HepG2 (cell line): Measurements from ENCODE around the gene NPHP4. TPM values are rescaled to one million over a fixed set of nuclear protein-coding genes. Genes with fewer than 3 reads are reported as not detected.
A peak's percentile ranks its signal among the peaks of the same experiment; 100 is the strongest.

Experiments
- ATAC-seq: fragments of 200-7000 bp; cut with Tn5 transposase; 3 replicates; pipeline ENCODE4 v1.9.1; 2020; ENCODE audit warnings: mild to moderate bottlenecking, moderate library complexity
- BruUV-seq: library from RNA; stranded (reverse); fragments of 400-500 nt; replicated peaks from 2 replicates; lab custom pipeline; 2021; lab: Mats Ljungman, UMichigan
- CTCF ChIA-PET: fragments of 300-600 bp; formaldehyde crosslinking; extraction: SDS; loops from one replicate; lab custom pipeline; 2021; ENCODE audit warnings: low total read pairs, inconsistent platforms, low intra/inter-chr PET ratio; lab: Yijun Ruan, JAX
- POLR2A ChIA-PET: fragments of 350-600 bp; sonication (Branson Sonifier 250); formaldehyde crosslinking; loops from one replicate; lab custom pipeline; 2020; ENCODE audit warnings: antibody characterized with exemption, inconsistent platforms; lab: Yijun Ruan, JAX
- DNase-seq: peaks from one replicate; pipeline ENCODE4 v3.0.0-alpha.2; 2015; ENCODE audit warnings: low spot score
- FAIRE-seq: peaks from 3 replicates; lab custom pipeline; 2011; peaks lifted over from hg19 to GRCh38; lab: Jason Lieb, UNC
- H2AFZ ChIP-seq: one replicate; pipeline ENCODE4 v1.6.1; 2011; ENCODE audit warnings: low read length, inconsistent platforms
- H3K27ac ChIP-seq: fragments of 300-600 bp; 3 replicates; pipeline ENCODE4 v1.8.0; 2011; ENCODE audit warnings: mixed run types, mild to moderate bottlenecking, mixed read lengths, low read length, inconsistent platforms; ENCODE audit not compliant: insufficient read depth; ENCODE audit errors: extremely low read length
- H3K27me3 ChIP-seq, 2 experiments: fragments of 200-600 bp in 1 of 2; 2 replicates in 1 of 2; 3 replicates in 1 of 2; pipeline versions ENCODE4 v1.6.0 to v1.8.0; 2011; ENCODE audit warnings: low read length in 2 of 2, mild to moderate bottlenecking in 2 of 2, moderate library complexity in 2 of 2, inconsistent platforms in 1 of 2; ENCODE audit not compliant: insufficient read depth in 2 of 2, control insufficient read depth in 1 of 2
- H3K36me3 ChIP-seq, 2 experiments: fragments of 200-600 bp in 1 of 2; replicated peaks in 1 of 2; 2 replicates in 1 of 2; 3 replicates in 1 of 2; pipeline versions ENCODE4 v1.5.1 to v1.8.0; 2011; ENCODE audit warnings: low read length in 2 of 2, inconsistent platforms in 1 of 2; ENCODE audit not compliant: insufficient read depth in 2 of 2, control insufficient read depth in 1 of 2
- H3K4me1 ChIP-seq: 2 replicates; pipeline ENCODE4 v1.5.1; 2012; ENCODE audit warnings: low read length, inconsistent platforms; ENCODE audit not compliant: insufficient read depth
- H3K4me2 ChIP-seq: 2 replicates; pipeline ENCODE4 v1.6.0; 2011; ENCODE audit warnings: low read depth, low read length, inconsistent platforms
- H3K4me3 ChIP-seq, 3 experiments: fragments of 200-600 bp in 1 of 3; sonication (generic), shearing (Covaris generic) in 1 of 3; replicated peaks in 1 of 3; 2 replicates each; pipeline ENCODE4 v1.5.1; 2011 to 2016; ENCODE audit warnings: low read length in 3 of 3, inconsistent platforms in 2 of 3, low read depth in 2 of 3, mild to moderate bottlenecking in 2 of 3, control low read depth in 1 of 3, mixed read lengths in 1 of 3; ENCODE audit not compliant: insufficient read depth in 1 of 3
- H3K79me2 ChIP-seq: one replicate; pipeline ENCODE4 v1.6.1; 2011; ENCODE audit warnings: low read length, inconsistent platforms; ENCODE audit not compliant: insufficient read depth
- H3K9ac ChIP-seq: 2 replicates; pipeline ENCODE4 v1.6.0; 2011; ENCODE audit warnings: mild to moderate bottlenecking, low read depth, low read length, inconsistent platforms; ENCODE audit not compliant: insufficient read depth
- H3K9me3 ChIP-seq: 2 replicates; pipeline ENCODE4 v1.5.1; 2012; ENCODE audit warnings: mild to moderate bottlenecking, low read length
- H4K20me1 ChIP-seq: 2 replicates; pipeline ENCODE4 v1.6.0; 2011; ENCODE audit warnings: inconsistent platforms, mild to moderate bottlenecking, low read length, moderate library complexity; ENCODE audit not compliant: insufficient read depth
- ATF1 ChIP-seq: IDR thresholded peaks from 2 replicates; pipeline ENCODE4 v1.6.1; 2016; ENCODE audit warnings: mild to moderate bottlenecking, control low read depth
- BORCS8-MEF2B ChIP-seq: sonication (generic); formaldehyde crosslinking; IDR thresholded peaks from 2 replicates; pipeline ENCODE4 v1.8.0; 2022; ENCODE audit warnings: mild to moderate bottlenecking, missing genetic modification reagents
- CERS6 ChIP-seq: sonication (generic); formaldehyde crosslinking; IDR thresholded peaks from 2 replicates; pipeline ENCODE4 v1.5.0; 2020; ENCODE audit warnings: missing genetic modification reagents
- HHEX ChIP-seq: IDR thresholded peaks from 2 replicates; pipeline ENCODE4 v1.6.1; 2016; ENCODE audit warnings: control low read depth
- HOXA7 ChIP-seq: sonication (generic); formaldehyde crosslinking; IDR thresholded peaks from 2 replicates; pipeline ENCODE4 v1.8.1; 2022; ENCODE audit warnings: mild to moderate bottlenecking, missing genetic modification reagents, moderate library complexity
- POLR2AphosphoS5 ChIP-seq: IDR thresholded peaks from 2 replicates; pipeline ENCODE4 v1.6.1; 2012; ENCODE audit warnings: low read depth, low read length
- RBM22 ChIP-seq: fragments of 200-400 bp; formaldehyde crosslinking; optimal IDR thresholded peaks from 2 replicates; pipeline ENCODE3; 2017; ENCODE audit warnings: mild to moderate bottlenecking, low read length, moderate library complexity
- TARDBP ChIP-seq: sonication (generic); formaldehyde crosslinking; IDR thresholded peaks from 2 replicates; pipeline ENCODE4 v1.8.0; 2022; ENCODE audit warnings: mild to moderate bottlenecking, missing genetic modification reagents
- XBP1 ChIP-seq: sonication (generic); formaldehyde crosslinking; IDR thresholded peaks from 2 replicates; pipeline ENCODE4 v1.5.0; 2020; ENCODE audit warnings: missing genetic modification reagents
- ZBTB42 ChIP-seq: sonication (generic); formaldehyde crosslinking; IDR thresholded peaks from 2 replicates; pipeline ENCODE4 v1.5.0; 2020; ENCODE audit warnings: mild to moderate bottlenecking, missing genetic modification reagents
- ZNF496 ChIP-seq: sonication (generic); formaldehyde crosslinking; IDR thresholded peaks from 2 replicates; pipeline ENCODE4 v1.8.1; 2023; ENCODE audit warnings: mild to moderate bottlenecking, moderate library complexity, missing genetic modification reagents; ENCODE audit not compliant: insufficient replicate concordance
- ZNF629 ChIP-seq: sonication (generic); formaldehyde crosslinking; conservative IDR thresholded peaks from 2 replicates; pipeline ENCODE4 v1.5.0; 2020; ENCODE audit warnings: missing genetic modification reagents
- ZNF768 ChIP-seq: sonication (generic); formaldehyde crosslinking; IDR thresholded peaks from 2 replicates; pipeline ENCODE4 v1.4.0; 2020; ENCODE audit warnings: missing genetic modification reagents
- WGBS: methylation state at CpG from one replicate; pipeline ENCODE4 v1.1.6; 2017; ENCODE audit warnings: low lambda C conversion rate; 5-methylcytosine and 5-hydroxymethylcytosine counted together
- in situ Hi-C: cut with HindIII; loops from 2 replicates; pipeline ENCODE4 v1.10.0; 2017; ENCODE audit warnings: low pct_unique_long_range_greater_than_20kb; ENCODE audit not compliant: extremely low pct_ligation_motif_present
- intact Hi-C: fragments of 100-400 bp; cut with micrococcal nuclease; formaldehyde crosslinking; loops from one replicate; pipeline ENCODE4 v1.10.0; 2022; ENCODE audit not compliant: unreplicated experiment
- polyA plus RNA-seq, 8 experiments: library from polyadenylated mRNA; depleted of rRNA in 3 of 8; stranded (reverse) in 7 of 8; unstranded in 1 of 8; fragments of >200 nt; fragmentation: Illumina TruSeq in 4 of 8; extraction: Trizol in 4 of 8; gene quantifications; 2 replicates each; pipeline versions ENCODE4 v1.2.1 to v1.2.3, GENCODE V29; 2011 to 2016; ENCODE audit warnings: low read depth in 4 of 8, missing spikeins in 1 of 8, mixed read lengths in 1 of 8; ENCODE audit not compliant: insufficient read depth in 1 of 8
- total RNA-seq, 5 experiments: library from RNA; depleted of rRNA; stranded (reverse); fragments of >200 nt; fragmentation: Illumina TruSeq; extraction: Trizol; gene quantifications; 2 replicates each; pipeline ENCODE4 v1.2.3, GENCODE V29; 2016; ENCODE audit warnings: low read depth in 1 of 5
- TF ChIP-seq, protein P1 (sequence below): sonication (generic); formaldehyde crosslinking; IDR thresholded peaks from 2 replicates; pipeline ENCODE4 v1.5.0; 2020; ENCODE audit warnings: mild to moderate bottlenecking, missing genetic modification reagents, borderline replicate concordance
- TF ChIP-seq, protein P2 (sequence below): sonication (generic); formaldehyde crosslinking; IDR thresholded peaks from 2 replicates; pipeline ENCODE4 v1.5.0; 2020; ENCODE audit warnings: missing genetic modification reagents
- TF ChIP-seq, protein P3 (sequence below): sonication (generic); formaldehyde crosslinking; IDR thresholded peaks from 2 replicates; pipeline ENCODE4 v1.5.0; 2020; ENCODE audit warnings: missing genetic modification reagents

The NPHP4 gene
- total and polyA plus RNA-seq, 2 of the 13 experiments (the other 11 are each of a cell fraction or from before 2014, with no cell fraction given): 4.4 to 6.8 TPM

DNA sequence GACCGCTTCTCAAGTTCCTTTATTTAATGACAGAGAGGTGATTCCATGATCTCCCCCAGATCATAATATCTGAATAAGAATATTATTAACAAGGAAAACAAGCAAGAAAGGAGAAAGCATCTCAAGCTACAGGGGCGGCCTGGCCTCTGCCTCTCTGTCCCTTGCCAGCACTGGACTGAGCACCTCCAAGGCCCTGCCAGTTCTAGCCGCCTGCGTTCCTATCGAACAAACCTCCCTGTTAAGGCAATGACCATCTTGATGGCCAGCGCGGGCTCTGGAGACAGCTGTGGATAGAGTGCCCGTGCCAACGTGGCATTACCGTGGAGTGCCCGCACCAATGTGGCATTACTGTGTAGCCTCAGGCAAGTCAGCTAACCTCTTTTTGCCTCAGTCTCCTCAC, 84.8 kb downstream of the NPHP4 start:
- no peak overlapping the region for H3K27ac ChIP-seq
- no peaks in the 10 kb centered on the region for H4K20me1 ChIP-seq
- H3K4me1 ChIP-seq: no peaks in the 10 kb centered on the region
- in situ Hi-C loops: no loop called here
- TF ChIP-seq ZNF629 (CRISPR knock-in tag) (peak; percentile 43; the same call in 1 of the 2 replicates), HHEX (no peak)
- H2AFZ ChIP-seq: no peak overlapping the region
- no peak overlapping the region for H3K9ac ChIP-seq
- 91% methylated on average over 11 of the region's 11 CpGs for whole genome bisulfite sequencing
- DNase-seq (no peak), ATAC-seq (no peak), FAIRE-seq (no peak)
- H3K36me3 ChIP-seq: peaks cover 5 to 48% of the 10 kb centered on the region in 2 experiments
- ChIA-PET CTCF (no interaction called here), POLR2A (no interaction called here)
- H3K4me3 ChIP-seq: no peak overlapping the region
- intact Hi-C loops: no loop called here
- no peaks in the 10 kb centered on the region for H3K79me2 ChIP-seq
- no TSS peak for BruUV-seq
- no peak overlapping the region for H3K4me2 ChIP-seq
- no peaks in the 10 kb centered on the region for H3K27me3 ChIP-seq
- no peaks in the 10 kb centered on the region for H3K9me3 ChIP-seq

DNA sequence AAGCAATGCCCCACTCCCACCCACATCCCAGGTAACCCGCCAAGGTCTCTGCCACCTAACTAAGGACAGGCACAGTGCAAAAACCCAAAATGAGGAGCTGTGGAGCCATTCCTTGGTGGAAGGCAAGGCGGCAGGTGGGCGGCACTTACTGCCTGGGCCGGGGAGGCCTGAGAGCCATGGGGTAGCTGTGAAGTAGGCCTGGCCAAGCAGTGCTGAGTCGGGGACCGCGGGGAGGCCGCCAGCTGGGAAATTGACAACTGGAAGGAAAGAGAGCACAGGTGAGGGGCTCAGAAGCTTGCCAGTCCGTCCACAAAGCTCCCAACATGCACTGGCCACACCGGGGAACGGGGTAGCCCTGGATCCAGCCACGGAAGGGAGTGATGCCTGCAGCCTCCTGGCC, 85.3 kb downstream of the NPHP4 start:
- Histone ChIP-seq H3K4me1 (no peaks in the 10 kb centered on the region), H2AFZ (no peak overlapping the region), H3K27me3 (no peaks in the 10 kb centered on the region), H3K36me3 (peaks cover 6 to 52% of the 10 kb centered on the region in 2 experiments), H3K4me2 (no peak overlapping the region), H4K20me1 (no peaks in the 10 kb centered on the region), H3K9me3 (no peaks in the 10 kb centered on the region), H3K27ac (no peak overlapping the region), H3K79me2 (no peaks in the 10 kb centered on the region), H3K9ac (no peak overlapping the region), H3K4me3 (no peak overlapping the region)
- POLR2A ChIA-PET: no interaction called here
- intact Hi-C loops (no loop called here), in situ Hi-C loops (no loop called here)
- CTCF ChIA-PET: no interaction called here
- ATAC-seq (no peak), DNase-seq (no peak), FAIRE-seq (no peak)
- 97% methylated on average over 11 of the region's 12 CpGs for WGBS
- no TSS peak for BruUV-seq
- TF ChIP-seq ZBTB42 (CRISPR knock-in tag) (no peak), RBM22 (no peak), ATF1 (CRISPR knock-in tag) (no peak), XBP1 (CRISPR knock-in tag) (no peak), BORCS8-MEF2B (CRISPR knock-in tag) (no peak), POLR2AphosphoS5 (no peak), CERS6 (CRISPR knock-in tag) (no peak), ZNF768 (CRISPR knock-in tag) (no peak), TARDBP (CRISPR knock-in tag) (no peak), ZNF496 (CRISPR knock-in tag) (no peak), HOXA7 (no peak)
- TF ChIP-seq, protein P1, sequence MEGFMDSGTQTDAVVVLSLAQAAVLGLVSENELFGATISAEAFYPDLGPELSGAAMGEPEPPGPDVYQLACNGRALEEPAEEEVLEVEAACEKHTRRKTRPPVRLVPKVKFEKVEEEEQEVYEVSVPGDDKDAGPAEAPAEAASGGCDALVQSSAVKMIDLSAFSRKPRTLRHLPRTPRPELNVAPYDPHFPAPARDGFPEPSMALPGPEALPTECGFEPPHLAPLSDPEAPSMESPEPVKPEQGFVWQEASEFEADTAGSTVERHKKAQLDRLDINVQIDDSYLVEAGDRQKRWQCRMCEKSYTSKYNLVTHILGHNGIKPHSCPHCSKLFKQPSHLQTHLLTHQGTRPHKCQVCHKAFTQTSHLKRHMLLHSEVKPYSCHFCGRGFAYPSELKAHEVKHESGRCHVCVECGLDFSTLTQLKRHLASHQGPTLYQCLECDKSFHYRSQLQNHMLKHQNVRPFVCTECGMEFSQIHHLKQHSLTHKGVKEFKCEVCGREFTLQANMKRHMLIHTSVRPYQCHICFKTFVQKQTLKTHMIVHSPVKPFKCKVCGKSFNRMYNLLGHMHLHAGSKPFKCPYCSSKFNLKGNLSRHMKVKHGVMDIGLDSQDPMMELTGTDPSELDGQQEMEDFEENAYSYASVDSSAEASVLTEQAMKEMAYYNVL (CRISPR knock-in tag): no peak
- TF ChIP-seq, protein P2, sequence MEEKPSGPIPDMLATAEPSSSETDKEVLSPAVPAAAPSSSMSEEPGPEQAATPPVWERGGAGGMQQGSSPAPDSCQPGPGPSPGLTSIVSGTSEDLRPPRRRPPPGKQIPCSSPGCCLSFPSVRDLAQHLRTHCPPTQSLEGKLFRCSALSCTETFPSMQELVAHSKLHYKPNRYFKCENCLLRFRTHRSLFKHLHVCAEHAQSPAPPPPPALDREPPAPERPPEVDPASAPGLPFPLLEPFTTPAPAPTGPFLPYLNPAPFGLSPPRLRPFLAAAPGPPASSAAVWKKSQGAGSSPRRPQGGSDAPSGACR (CRISPR knock-in tag): no peak
- TF ChIP-seq, protein P3, sequence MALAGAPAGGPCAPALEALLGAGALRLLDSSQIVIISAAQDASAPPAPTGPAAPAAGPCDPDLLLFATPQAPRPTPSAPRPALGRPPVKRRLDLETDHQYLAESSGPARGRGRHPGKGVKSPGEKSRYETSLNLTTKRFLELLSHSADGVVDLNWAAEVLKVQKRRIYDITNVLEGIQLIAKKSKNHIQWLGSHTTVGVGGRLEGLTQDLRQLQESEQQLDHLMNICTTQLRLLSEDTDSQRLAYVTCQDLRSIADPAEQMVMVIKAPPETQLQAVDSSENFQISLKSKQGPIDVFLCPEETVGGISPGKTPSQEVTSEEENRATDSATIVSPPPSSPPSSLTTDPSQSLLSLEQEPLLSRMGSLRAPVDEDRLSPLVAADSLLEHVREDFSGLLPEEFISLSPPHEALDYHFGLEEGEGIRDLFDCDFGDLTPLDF (CRISPR knock-in tag): no peak
